ENCODE data around the gene AHCYL2. TPM values are rescaled to one million over a fixed set of nuclear protein-coding genes. Genes with fewer than 3 reads are reported as not detected.

AHCYL2 gene
- total RNA-seq, 1 donor from 2014 or later: 19.9 TPM

DNA sequence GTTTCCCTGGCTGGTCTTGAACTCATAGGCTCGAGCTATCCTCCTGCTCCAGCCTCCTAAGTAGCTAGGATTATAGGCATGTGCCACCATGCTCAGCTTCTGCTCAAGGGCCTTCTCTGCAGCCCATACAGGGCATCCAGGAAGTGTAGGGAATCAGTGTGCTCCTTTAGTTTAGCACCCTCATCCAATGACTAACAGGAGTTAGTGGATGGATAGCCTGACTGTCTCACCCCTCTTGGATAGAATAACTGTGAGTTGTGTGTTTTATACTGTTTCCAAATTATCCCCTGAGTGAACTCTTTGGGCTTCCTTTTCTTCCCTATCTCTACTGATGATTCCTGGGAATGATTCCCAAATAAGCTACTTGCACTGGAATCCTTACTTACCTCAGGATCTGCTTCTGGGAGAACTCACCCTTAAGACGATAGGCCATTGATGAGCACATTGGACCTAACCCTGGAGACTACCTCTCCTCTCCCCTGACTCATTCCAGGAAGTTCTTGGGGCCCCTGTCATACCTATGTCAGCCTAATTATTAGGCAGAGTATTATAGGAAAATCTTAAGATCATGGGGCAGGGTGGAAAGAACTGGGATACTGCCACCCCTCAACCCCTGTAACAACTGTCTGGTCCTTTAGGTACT, 227.9 kb downstream of the AHCYL2 start:
- no peak overlapping the region for H3K27ac Mint-ChIP-seq (ENCODE audit: unreplicated experiment)
- peaks cover 2% of the 10 kb centered on the region for H3K27me3 Mint-ChIP-seq (ENCODE audit: unreplicated experiment)
- H3K36me3 Mint-ChIP-seq (ENCODE audit: low read depth, unreplicated experiment): peaks cover 27% of the 10 kb centered on the region
- peaks cover 6% of the 10 kb centered on the region for H3K4me1 Mint-ChIP-seq (ENCODE audit: unreplicated experiment)
- TF ChIP-seq, protein P1, sequence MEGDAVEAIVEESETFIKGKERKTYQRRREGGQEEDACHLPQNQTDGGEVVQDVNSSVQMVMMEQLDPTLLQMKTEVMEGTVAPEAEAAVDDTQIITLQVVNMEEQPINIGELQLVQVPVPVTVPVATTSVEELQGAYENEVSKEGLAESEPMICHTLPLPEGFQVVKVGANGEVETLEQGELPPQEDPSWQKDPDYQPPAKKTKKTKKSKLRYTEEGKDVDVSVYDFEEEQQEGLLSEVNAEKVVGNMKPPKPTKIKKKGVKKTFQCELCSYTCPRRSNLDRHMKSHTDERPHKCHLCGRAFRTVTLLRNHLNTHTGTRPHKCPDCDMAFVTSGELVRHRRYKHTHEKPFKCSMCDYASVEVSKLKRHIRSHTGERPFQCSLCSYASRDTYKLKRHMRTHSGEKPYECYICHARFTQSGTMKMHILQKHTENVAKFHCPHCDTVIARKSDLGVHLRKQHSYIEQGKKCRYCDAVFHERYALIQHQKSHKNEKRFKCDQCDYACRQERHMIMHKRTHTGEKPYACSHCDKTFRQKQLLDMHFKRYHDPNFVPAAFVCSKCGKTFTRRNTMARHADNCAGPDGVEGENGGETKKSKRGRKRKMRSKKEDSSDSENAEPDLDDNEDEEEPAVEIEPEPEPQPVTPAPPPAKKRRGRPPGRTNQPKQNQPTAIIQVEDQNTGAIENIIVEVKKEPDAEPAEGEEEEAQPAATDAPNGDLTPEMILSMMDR (IDR thresholded peaks at IDR 0.05; ENCODE audit: unreplicated experiment): no peak
- no peak overlapping the region for H3K4me3 Mint-ChIP-seq (ENCODE audit: unreplicated experiment)
- no peak for DNase-seq (ENCODE audit: low spot score)
- H3K9me3 Mint-ChIP-seq (ENCODE audit: unreplicated experiment): no peaks in the 10 kb centered on the region

DNA sequence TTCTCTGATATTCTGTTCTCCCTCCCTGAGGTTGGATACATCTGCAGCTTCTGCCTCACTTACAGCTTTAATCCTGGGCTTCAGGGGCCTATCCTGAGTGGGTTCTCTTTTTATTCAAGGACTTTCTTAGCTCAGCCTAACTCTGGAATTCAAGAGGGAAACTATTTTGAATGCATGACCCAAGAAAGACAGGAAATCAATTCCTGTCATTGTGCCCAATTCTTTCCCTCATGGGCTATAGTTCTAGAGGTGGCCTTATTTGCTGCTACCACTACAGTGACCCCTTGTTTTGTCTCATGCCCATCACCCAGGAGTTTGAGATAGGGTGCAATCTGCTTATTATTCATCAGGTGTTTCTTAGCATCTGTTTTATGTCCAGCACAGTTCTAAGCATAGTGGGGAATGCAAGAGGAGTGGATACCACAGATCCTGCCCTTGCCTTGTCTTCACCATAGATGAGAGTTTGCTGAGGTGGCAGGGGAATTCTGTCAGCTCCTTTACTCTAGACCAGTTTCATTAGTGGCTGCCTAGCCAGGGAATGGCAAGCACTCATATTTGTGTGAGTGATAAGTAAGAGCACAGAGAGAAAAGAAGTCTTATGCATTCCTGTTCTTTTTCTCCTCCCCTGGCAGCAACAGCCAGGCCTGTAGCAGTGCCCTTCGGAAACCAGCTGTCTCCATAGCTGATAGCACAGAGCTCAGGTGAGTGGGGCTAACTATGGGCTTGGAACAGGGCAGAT, 228.8 kb downstream of the AHCYL2 start:
- TF ChIP-seq, protein P1 (IDR thresholded peaks at IDR 0.05; ENCODE audit: unreplicated experiment): no peak
- DNase-seq (ENCODE audit: low spot score): no peak
- H3K27ac Mint-ChIP-seq (ENCODE audit: unreplicated experiment): no peak overlapping the region
- H3K27me3 Mint-ChIP-seq (ENCODE audit: unreplicated experiment): peaks cover 3% of the 10 kb centered on the region
- peaks cover 6% of the 10 kb centered on the region for H3K4me1 Mint-ChIP-seq (ENCODE audit: unreplicated experiment)
- no peak overlapping the region for H3K4me3 Mint-ChIP-seq (ENCODE audit: unreplicated experiment)
- peaks cover 17% of the 10 kb centered on the region for H3K36me3 Mint-ChIP-seq (ENCODE audit: low read depth, unreplicated experiment)
- H3K9me3 Mint-ChIP-seq (ENCODE audit: unreplicated experiment): no peaks in the 10 kb centered on the region

DNA sequence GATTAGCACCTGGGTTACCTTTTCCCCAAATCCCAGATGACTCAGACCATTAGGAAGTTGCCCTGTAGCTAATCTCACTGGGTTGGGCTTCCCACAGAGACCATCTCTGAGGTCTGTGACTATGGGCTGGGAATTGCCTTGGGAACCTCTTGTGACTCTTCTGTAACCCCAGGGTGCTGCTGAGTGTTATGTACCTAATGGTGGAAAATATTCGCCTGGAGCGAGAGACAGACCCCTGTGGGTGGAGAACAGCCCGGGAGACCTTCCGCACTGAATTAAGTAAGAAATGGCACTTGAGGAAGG, 229.4 kb downstream of the AHCYL2 start:
- Mint-ChIP-seq H3K4me3 (ENCODE audit: unreplicated experiment) (no peak overlapping the region), H3K9me3 (ENCODE audit: unreplicated experiment) (no peaks in the 10 kb centered on the region), H3K4me1 (ENCODE audit: unreplicated experiment) (peaks cover 6% of the 10 kb centered on the region), H3K27ac (ENCODE audit: unreplicated experiment) (no peak overlapping the region), H3K27me3 (ENCODE audit: unreplicated experiment) (peaks cover 3% of the 10 kb centered on the region), H3K36me3 (ENCODE audit: low read depth, unreplicated experiment) (peaks cover 12% of the 10 kb centered on the region)
- TF ChIP-seq, protein P1 (IDR thresholded peaks at IDR 0.05; ENCODE audit: unreplicated experiment): no peak
- no peak for DNase-seq (ENCODE audit: low spot score)

DNA sequence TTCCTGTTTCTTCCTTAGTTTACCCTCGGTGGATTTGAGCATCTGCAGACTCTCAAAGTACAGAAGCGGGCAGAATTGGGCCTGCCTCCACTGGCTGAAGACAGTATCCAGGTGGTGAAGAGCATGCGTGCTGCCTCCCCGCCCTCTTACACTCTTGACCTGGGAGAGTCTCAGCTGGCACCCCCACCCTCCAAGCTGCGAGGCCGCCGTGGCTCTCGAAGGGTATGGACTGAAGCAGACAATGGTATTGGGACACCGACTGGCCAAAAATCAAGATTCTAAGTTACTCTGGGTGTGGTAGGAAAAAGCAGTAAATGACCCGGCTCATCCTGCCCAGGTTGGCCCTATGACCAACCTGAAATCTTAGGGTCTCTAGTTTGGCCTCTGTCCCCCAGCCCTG, 231.6 kb downstream of the AHCYL2 start:
- H3K27me3 Mint-ChIP-seq (ENCODE audit: unreplicated experiment): peaks cover 1% of the 10 kb centered on the region
- TF ChIP-seq, protein P1 (IDR thresholded peaks at IDR 0.05; ENCODE audit: unreplicated experiment): no peak
- no peaks in the 10 kb centered on the region for H3K36me3 Mint-ChIP-seq (ENCODE audit: low read depth, unreplicated experiment)
- H3K9me3 Mint-ChIP-seq (ENCODE audit: unreplicated experiment): no peaks in the 10 kb centered on the region
- no peak overlapping the region for H3K4me3 Mint-ChIP-seq (ENCODE audit: unreplicated experiment)
- H3K27ac Mint-ChIP-seq (ENCODE audit: unreplicated experiment): no peak overlapping the region
- no peak for DNase-seq (ENCODE audit: low spot score)
- H3K4me1 Mint-ChIP-seq (ENCODE audit: unreplicated experiment): peaks cover 6% of the 10 kb centered on the region

DNA sequence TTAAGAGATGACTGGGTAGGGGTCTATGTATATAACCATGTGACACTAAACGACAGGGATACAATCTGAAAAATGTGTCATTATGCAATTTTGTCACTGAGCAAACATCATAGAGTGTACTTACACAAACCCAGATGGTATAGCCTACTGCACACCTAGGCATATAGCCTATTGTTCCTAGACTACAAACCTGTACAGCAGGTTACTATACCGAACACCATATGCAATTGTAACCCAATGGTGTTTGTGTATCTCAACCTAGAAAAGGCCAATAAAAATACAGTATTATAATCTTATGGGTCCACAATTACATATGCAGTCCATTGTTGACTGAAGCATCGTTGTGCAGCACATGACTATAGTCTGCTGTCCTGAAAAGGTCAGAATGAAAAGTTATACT, 232.3 kb downstream of the AHCYL2 start:
- no peak for DNase-seq (ENCODE audit: low spot score)
- Mint-ChIP-seq H3K27me3 (ENCODE audit: unreplicated experiment) (peaks cover 1% of the 10 kb centered on the region), H3K27ac (ENCODE audit: unreplicated experiment) (no peak overlapping the region), H3K36me3 (ENCODE audit: low read depth, unreplicated experiment) (no peaks in the 10 kb centered on the region), H3K9me3 (ENCODE audit: unreplicated experiment) (no peaks in the 10 kb centered on the region), H3K4me3 (ENCODE audit: unreplicated experiment) (no peak overlapping the region), H3K4me1 (ENCODE audit: unreplicated experiment) (peaks cover 6% of the 10 kb centered on the region)
- TF ChIP-seq, protein P1 (IDR thresholded peaks at IDR 0.05; ENCODE audit: unreplicated experiment): no peak

Measured in endothelial cell (in vitro differentiated cells).